ENCODE results near the gene SPAST.

SPAST gene

GRCh38 chr2:32064713-32065112 is 1.4 kb downstream of the SPAST start:
- no peaks in the 10 kb centered on the region for H3K9me3 Mint-ChIP-seq
- peaks cover 14% of the 10 kb centered on the region for H3K4me1 Mint-ChIP-seq
- peak overlapping the region; percentile 99 to 100 (median 99) for H3K4me3 Mint-ChIP-seq
- no peaks in the 10 kb centered on the region for H3K27me3 Mint-ChIP-seq (ENCODE audit: low read depth)
- TF ChIP-seq CTCF (IDR thresholded peaks at IDR 0.05; ENCODE audit: unreplicated experiment in 3 of 3) = no peak
- H3K36me3 Mint-ChIP-seq (ENCODE audit: low read depth) = no peaks in the 10 kb centered on the region
- peak overlapping the region in 2 of 3 experiments; percentile 84 to 99 for H3K27ac Mint-ChIP-seq

GRCh38 chr2:32067549-32067948 is 4.2 kb downstream of the SPAST start:
- Mint-ChIP-seq H3K9me3 (no peaks in the 10 kb centered on the region), H3K27me3 (ENCODE audit: low read depth) (no peaks in the 10 kb centered on the region), H3K4me3 (peak overlapping the region in 1 of 3 experiments; percentile 51), H3K4me1 (peaks cover 15% of the 10 kb centered on the region), H3K27ac (no peak overlapping the region), H3K36me3 (ENCODE audit: low read depth) (peaks cover 14% of the 10 kb centered on the region)
- TF ChIP-seq CTCF (IDR thresholded peaks at IDR 0.05; ENCODE audit: unreplicated experiment in 3 of 3) = no peak

DNA sequence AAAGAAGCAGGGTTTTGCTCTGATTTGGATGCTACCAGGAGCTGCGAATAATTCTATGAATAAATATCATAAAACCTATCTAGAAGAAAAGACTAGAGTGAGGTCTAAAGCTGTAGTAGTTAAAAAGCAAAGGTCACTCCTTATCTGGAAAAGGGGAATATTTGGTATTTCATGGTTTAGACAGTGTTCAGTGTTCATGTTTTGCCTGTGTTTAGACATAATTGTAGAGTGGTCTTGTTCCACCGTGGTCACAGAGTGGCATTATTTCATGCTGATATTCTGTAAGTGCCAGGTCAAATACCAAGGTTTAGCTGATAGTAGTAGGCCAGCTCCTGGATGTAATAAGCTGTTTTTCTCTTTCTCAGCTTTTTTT is 10.8 kb downstream of the SPAST start:
- Mint-ChIP-seq H3K36me3 (ENCODE audit: low read depth) (peaks cover 23% of the 10 kb centered on the region), H3K27ac (peak overlapping the region; percentile 20 to 85 (median 24)), H3K9me3 (no peaks in the 10 kb centered on the region), H3K27me3 (ENCODE audit: low read depth) (no peaks in the 10 kb centered on the region), H3K4me3 (no peak overlapping the region), H3K4me1 (peaks cover 15% of the 10 kb centered on the region)
- no peak for TF ChIP-seq CTCF (IDR thresholded peaks at IDR 0.05; ENCODE audit: unreplicated experiment in 3 of 3)

DNA sequence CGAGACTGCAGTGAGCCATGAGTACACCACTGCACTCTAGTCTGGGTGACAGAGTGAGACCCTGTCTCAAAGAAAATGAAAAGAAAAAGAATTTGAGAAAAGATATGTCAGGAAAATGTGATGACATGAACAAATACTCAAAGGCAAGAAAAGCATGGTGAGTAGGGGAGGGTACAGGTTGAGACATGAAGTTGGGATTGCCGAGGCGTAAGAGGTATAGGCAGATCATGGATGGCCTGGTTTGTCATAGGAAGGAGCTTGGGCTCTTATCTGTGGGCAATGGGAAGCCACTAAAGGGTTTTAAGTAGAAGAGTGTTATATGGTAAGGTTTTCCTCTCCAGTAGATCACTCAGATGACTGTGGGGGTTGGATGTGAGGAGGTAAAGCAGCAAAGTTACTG is 32.3 kb downstream of the SPAST start:
- no peak overlapping the region for H3K27ac Mint-ChIP-seq
- peaks cover 4% of the 10 kb centered on the region for H3K9me3 Mint-ChIP-seq
- no peak for TF ChIP-seq CTCF (IDR thresholded peaks at IDR 0.05; ENCODE audit: unreplicated experiment in 3 of 3)
- H3K27me3 Mint-ChIP-seq (ENCODE audit: low read depth) = no peaks in the 10 kb centered on the region
- no peak overlapping the region for H3K4me3 Mint-ChIP-seq
- no peaks in the 10 kb centered on the region for H3K4me1 Mint-ChIP-seq
- peaks cover 35% of the 10 kb centered on the region for H3K36me3 Mint-ChIP-seq (ENCODE audit: low read depth)

GRCh38 chr2:32108111-32108510 is 44.8 kb downstream of the SPAST start:
- no peak for TF ChIP-seq CTCF (IDR thresholded peaks at IDR 0.05; ENCODE audit: unreplicated experiment in 3 of 3)
- H3K36me3 Mint-ChIP-seq (ENCODE audit: low read depth) = peaks cover 66% of the 10 kb centered on the region
- no peaks in the 10 kb centered on the region for H3K27me3 Mint-ChIP-seq (ENCODE audit: low read depth)
- peaks cover 34% of the 10 kb centered on the region for H3K9me3 Mint-ChIP-seq
- no peaks in the 10 kb centered on the region for H3K4me1 Mint-ChIP-seq
- no peak overlapping the region for H3K27ac Mint-ChIP-seq
- H3K4me3 Mint-ChIP-seq = no peak overlapping the region

DNA sequence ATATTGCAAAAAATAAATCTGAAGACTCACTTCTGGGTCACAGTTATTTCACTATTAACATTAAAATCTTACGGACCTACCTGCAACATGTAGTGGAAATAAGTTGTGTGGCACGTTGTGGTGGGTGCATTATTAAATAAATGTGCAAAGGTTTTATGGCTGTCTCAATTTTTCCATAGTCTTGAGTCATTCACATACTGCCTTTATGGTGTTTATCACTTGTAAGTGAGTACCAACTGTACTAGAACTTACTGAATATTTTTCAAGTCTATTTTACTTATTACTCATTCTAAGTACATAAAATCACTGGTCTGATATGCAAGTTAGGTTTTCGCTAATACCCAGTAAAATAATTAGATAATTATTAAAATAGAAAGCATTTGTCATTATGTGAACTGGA is 54.7 kb downstream of the SPAST start:
- no peak for TF ChIP-seq CTCF (IDR thresholded peaks at IDR 0.05; ENCODE audit: unreplicated experiment in 3 of 3)
- H3K9me3 Mint-ChIP-seq = no peaks in the 10 kb centered on the region
- H3K4me1 Mint-ChIP-seq = no peaks in the 10 kb centered on the region
- no peak overlapping the region for H3K27ac Mint-ChIP-seq
- H3K36me3 Mint-ChIP-seq (ENCODE audit: low read depth) = peaks cover 39% of the 10 kb centered on the region
- no peak overlapping the region for H3K4me3 Mint-ChIP-seq
- H3K27me3 Mint-ChIP-seq (ENCODE audit: low read depth) = no peaks in the 10 kb centered on the region
